Parathyroid adenoma (tissue), 2 donors: ENCODE results near the gene SLN.

Experiments used
- H2AFZ ChIP-seq: fragments of 300-600 bp; sonication (generic); one replicate; pipeline ENCODE4 v1.7.0; 2017; ENCODE audit warnings: antibody characterized with exemption, mild to moderate bottlenecking
- H3K27ac ChIP-seq: fragments of 300-600 bp; sonication (generic); one replicate; pipeline ENCODE4 v1.7.0; 2017
- H3K27me3 ChIP-seq: fragments of 300-600 bp; sonication (generic); one replicate; pipeline ENCODE4 v1.7.0; 2017; ENCODE audit warnings: low read length; ENCODE audit not compliant: control insufficient read depth, insufficient read depth
- H3K36me3 ChIP-seq: fragments of 300-600 bp; sonication (generic); one replicate; pipeline ENCODE4 v1.7.0; 2017; ENCODE audit warnings: low read length; ENCODE audit not compliant: control insufficient read depth, insufficient read depth
- H3K4me1 ChIP-seq: fragments of 300-600 bp; sonication (generic); one replicate; pipeline ENCODE4 v1.7.0; 2017; ENCODE audit warnings: control low read depth
- H3K4me2 ChIP-seq: fragments of 300-600 bp; sonication (generic); one replicate; pipeline ENCODE4 v1.7.0; 2017; ENCODE audit warnings: low read length
- H3K4me3 ChIP-seq: fragments of 300-600 bp; sonication (generic); one replicate; pipeline ENCODE4 v1.7.0; 2017; ENCODE audit warnings: low read depth, low read length
- H3K79me2 ChIP-seq: fragments of 300-600 bp; sonication (generic); one replicate; pipeline ENCODE4 v1.7.0; 2017; ENCODE audit warnings: control low read depth
- H3K9ac ChIP-seq: fragments of 300-600 bp; sonication (generic); one replicate; pipeline ENCODE4 v1.7.0; 2017; ENCODE audit warnings: mild to moderate bottlenecking
- H3K9me3 ChIP-seq: fragments of 300-600 bp; sonication (generic); one replicate; pipeline ENCODE4 v1.7.0; 2017; ENCODE audit warnings: low read length; ENCODE audit not compliant: control insufficient read depth
- TF ChIP-seq, protein P1 (sequence below): fragments of 300-600 bp; sonication (generic); IDR thresholded peaks from one replicate; pipeline ENCODE4 v1.7.0; 2017; ENCODE audit warnings: antibody characterized with exemption, mild to moderate bottlenecking
- donor health status: primary hyperparathyroidism.

The SLN gene

DNA sequence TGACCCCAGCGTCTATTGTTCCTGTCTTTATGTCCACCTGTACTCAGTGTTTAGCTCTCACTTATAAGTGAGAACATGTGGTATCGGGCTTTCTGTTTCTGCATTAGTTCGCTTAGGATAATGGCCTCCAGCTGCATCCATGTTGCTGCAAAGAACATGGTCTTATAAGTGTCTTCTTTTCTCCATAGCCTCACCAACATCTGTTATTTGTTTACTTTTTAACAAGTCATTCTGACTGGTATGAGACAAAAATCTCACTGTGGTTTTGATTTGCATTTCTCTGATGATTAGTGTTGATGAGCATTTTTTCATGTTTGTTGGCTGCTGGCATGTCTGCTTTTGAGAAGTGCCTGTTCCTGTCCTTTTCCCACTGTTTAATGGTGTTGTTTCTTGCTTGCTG lies 21.7 kb upstream of the SLN start:
- Histone ChIP-seq H3K4me2 (no peak overlapping the region), H2AFZ (no peak overlapping the region), H3K27me3 (no peaks in the 10 kb centered on the region), H3K36me3 (no peaks in the 10 kb centered on the region), H3K79me2 (no peaks in the 10 kb centered on the region), H3K9me3 (no peaks in the 10 kb centered on the region), H3K4me3 (no peak overlapping the region), H3K4me1 (no peaks in the 10 kb centered on the region), H3K9ac (no peak overlapping the region), H3K27ac (no peak overlapping the region)
- TF ChIP-seq, protein P1, sequence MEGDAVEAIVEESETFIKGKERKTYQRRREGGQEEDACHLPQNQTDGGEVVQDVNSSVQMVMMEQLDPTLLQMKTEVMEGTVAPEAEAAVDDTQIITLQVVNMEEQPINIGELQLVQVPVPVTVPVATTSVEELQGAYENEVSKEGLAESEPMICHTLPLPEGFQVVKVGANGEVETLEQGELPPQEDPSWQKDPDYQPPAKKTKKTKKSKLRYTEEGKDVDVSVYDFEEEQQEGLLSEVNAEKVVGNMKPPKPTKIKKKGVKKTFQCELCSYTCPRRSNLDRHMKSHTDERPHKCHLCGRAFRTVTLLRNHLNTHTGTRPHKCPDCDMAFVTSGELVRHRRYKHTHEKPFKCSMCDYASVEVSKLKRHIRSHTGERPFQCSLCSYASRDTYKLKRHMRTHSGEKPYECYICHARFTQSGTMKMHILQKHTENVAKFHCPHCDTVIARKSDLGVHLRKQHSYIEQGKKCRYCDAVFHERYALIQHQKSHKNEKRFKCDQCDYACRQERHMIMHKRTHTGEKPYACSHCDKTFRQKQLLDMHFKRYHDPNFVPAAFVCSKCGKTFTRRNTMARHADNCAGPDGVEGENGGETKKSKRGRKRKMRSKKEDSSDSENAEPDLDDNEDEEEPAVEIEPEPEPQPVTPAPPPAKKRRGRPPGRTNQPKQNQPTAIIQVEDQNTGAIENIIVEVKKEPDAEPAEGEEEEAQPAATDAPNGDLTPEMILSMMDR, result no peak

DNA sequence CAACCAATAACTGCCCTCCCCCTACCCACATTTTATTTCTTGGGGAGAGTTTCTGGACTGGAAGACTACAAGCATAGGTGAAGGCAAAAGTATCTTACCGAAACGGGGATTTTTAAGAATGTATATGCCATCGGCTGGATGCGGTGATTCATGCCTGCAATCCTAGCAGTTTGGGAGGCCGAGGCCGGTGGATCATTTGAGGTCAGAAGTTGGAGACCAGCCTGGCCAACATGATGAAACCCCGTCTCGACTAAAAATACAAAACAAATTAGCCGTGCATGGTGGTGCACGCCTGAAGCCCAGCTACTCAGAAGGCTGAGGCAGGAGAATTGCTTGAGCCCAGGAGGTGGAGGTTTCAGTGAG lies 20.8 kb upstream of the SLN start:
- Histone ChIP-seq H3K79me2 (no peaks in the 10 kb centered on the region), H3K4me1 (no peaks in the 10 kb centered on the region), H2AFZ (no peak overlapping the region), H3K9me3 (no peaks in the 10 kb centered on the region), H3K27ac (no peak overlapping the region), H3K4me3 (no peak overlapping the region), H3K4me2 (no peak overlapping the region), H3K27me3 (no peaks in the 10 kb centered on the region), H3K9ac (no peak overlapping the region), H3K36me3 (no peaks in the 10 kb centered on the region)
- TF ChIP-seq, protein P1, result no peak

DNA sequence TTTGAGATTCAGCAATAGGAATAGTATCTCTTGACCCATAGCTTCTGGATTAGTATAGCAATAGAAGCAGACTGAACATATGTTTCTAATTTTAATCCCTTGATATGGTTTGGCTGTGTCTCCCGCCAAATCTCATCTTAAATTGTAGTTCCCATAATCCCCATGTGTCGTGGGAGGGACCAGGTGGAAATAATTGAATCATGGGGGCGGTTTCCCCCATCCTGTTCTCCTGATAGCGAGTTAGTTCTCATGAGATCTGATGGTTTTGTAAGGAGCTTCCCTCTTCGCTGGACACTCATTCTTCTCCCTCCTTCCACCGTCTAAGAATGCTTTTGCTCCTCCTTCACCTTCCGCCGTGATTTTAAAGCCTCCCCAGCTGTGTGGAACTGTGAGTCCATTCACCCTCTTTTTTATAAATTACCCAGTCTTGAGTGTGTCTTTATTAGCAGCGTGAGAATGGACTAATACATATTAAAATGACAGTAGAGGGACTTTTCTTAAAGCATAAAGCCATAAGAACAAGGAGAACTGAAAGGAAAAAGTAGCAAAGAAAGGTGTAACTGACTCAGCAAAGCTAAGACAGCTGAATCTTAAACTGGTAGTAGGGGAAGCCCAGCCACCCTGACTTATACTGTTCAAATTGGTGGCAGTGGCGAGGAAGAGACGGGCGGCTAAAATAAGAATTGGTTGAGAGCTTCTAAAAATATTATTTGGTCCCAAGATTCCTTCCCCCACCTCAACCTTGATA lies 20.3 kb upstream of the SLN start:
- no peak overlapping the region for H3K9ac ChIP-seq
- no peaks in the 10 kb centered on the region for H3K4me1 ChIP-seq
- no peak overlapping the region for H3K27ac ChIP-seq
- H3K4me2 ChIP-seq, result no peak overlapping the region
- H2AFZ ChIP-seq, result no peak overlapping the region
- H3K27me3 ChIP-seq, result no peaks in the 10 kb centered on the region
- H3K36me3 ChIP-seq, result no peaks in the 10 kb centered on the region
- H3K9me3 ChIP-seq, result no peaks in the 10 kb centered on the region
- TF ChIP-seq, protein P1, result no peak
- no peaks in the 10 kb centered on the region for H3K79me2 ChIP-seq
- no peak overlapping the region for H3K4me3 ChIP-seq

DNA sequence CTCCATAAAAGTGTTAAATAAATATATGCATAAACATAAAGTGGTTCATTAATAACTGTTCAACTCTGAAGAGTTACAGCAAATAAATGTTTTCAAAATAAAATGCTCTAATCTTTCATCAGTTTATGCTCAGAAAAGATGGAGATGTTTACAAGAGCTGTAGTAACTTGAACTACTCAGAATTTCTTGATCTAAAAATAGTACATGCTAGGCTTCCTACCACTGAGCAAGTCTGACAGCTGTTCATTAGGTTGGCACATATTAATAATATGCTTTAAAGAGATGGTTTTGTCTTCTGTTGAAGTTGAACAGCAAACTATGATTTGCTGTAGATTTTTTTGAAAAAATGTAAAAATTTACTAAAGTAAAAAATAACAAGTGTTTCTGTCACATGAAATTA lies 10.8 kb upstream of the SLN start:
- Histone ChIP-seq H3K9ac (no peak overlapping the region), H3K27ac (no peak overlapping the region), H3K79me2 (no peaks in the 10 kb centered on the region), H3K36me3 (no peaks in the 10 kb centered on the region), H3K4me2 (no peak overlapping the region), H3K9me3 (no peaks in the 10 kb centered on the region), H2AFZ (no peak overlapping the region), H3K27me3 (no peaks in the 10 kb centered on the region), H3K4me1 (peaks cover 2% of the 10 kb centered on the region), H3K4me3 (no peak overlapping the region)
- TF ChIP-seq, protein P1, result no peak

DNA sequence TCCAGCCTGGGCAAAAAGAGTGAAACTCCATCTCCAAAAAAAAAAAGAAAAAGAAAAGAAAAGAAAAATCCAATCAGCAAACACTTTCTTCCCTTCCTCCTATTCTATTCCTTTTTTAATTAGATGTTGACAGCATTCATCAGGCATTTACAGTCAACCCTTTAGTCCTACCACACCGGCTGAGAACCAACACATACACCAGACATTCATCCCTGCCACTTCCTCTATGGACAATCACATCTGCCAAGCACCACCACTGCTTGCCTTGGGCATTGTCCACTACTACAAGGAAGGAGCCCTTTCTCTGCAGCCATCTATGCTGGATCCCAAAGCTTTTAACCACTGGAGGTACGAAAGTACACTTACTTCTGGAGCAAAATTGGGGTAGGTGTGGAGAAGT lies 9.4 kb upstream of the SLN start:
- no peak overlapping the region for H3K4me3 ChIP-seq
- TF ChIP-seq, protein P1, result no peak
- peaks cover 2% of the 10 kb centered on the region for H3K4me1 ChIP-seq
- H3K9me3 ChIP-seq, result no peaks in the 10 kb centered on the region
- no peaks in the 10 kb centered on the region for H3K36me3 ChIP-seq
- no peaks in the 10 kb centered on the region for H3K79me2 ChIP-seq
- H3K27me3 ChIP-seq, result no peaks in the 10 kb centered on the region
- H2AFZ ChIP-seq, result no peak overlapping the region
- no peak overlapping the region for H3K27ac ChIP-seq
- H3K9ac ChIP-seq, result no peak overlapping the region
- no peak overlapping the region for H3K4me2 ChIP-seq
